GM21360 (cell line): ENCODE results near the gene TMEM256.
"Not testable (repeated sequence)": the region's sequence is repeated elsewhere in the genome, so short reads cannot be mapped to it uniquely, and the experiment has no call there.

ENCODE experiments used
- ATAC-seq: cut with Tn5 transposase; IDR thresholded peaks from one replicate; pipeline ENCODE4 v1.9.1; 2021; ENCODE audit warnings: mild to moderate bottlenecking, moderate library complexity; ENCODE audit not compliant: unreplicated experiment

The TMEM256 gene

DNA sequence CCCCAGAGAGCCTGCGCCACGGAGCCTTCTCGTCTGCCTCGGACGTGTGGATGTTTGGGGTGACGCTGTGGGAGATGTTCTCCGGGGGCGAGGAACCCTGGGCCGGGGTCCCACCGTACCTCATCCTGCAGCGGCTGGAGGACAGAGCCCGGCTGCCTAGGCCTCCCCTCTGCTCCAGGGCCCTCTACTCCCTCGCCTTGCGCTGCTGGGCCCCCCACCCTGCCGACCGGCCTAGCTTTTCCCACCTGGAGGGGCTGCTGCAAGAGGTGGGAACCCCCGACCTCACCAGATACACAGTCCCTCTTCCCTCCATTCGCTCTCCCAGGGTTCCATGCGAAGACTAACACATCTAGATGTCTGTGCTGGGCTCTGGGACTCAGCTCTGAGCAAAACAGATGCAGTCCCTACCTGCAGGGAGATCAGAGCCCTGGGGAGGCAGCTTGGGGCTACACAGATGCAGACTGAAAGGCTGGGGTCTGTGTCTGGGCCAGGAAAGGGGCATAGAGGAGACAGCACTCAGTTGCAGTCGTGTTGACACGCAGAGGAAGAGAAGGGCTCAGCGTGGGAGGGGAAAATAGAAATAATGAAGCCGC lies 19.3 kb downstream of the TMEM256 start:
- ATAC-seq, result no peak

DNA sequence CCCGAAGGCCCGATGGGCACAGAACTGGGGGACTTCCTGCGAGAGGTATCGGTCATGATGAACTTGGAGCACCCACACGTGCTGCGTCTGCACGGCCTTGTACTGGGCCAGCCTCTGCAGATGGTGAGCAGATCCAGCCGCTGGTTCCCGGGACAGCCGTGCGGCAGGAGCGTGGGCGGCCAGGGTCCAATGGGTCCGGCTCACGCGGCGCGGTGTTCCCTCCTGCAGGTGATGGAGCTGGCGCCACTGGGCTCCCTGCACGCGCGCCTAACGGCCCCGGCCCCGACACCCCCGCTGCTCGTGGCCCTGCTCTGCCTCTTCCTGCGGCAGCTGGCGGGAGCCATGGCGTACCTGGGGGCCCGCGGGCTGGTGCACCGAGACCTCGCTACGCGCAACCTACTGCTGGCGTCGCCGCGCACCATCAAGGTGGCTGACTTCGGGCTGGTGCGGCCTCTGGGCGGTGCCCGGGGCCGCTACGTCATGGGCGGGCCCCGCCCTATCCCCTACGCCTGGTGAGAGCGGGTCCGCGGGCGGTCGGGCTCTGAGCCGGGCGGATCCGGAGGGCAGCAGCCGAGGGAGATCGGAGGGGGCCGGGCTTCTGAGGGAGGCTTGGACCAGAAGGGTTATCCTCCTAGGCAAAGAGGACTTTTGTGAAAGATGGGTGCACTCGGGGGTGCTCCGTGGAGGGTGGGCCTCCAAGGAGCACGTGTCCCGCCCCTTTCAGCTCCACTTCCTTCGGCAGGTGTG lies 20.0 kb downstream of the TMEM256 start:
- ATAC-seq, result peak; percentile 48

DNA sequence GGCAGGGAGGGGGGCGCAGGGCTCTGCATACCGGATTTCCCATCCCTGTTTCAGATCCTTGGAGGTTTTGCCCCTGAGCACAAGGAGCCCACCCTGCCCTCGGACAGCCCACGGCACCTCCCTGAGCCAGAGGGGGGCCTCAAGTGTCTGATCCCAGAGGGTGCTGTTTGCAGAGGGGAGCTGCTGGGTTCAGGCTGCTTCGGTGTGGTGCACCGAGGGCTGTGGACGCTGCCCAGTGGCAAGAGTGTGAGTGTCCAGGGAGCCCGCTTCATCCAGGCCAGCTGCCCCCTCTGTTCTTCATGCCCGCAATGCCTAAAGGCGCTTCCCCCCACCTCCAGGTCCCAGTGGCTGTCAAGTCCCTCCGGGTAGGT lies 20.5 kb downstream of the TMEM256 start:
- no peak for ATAC-seq

DNA sequence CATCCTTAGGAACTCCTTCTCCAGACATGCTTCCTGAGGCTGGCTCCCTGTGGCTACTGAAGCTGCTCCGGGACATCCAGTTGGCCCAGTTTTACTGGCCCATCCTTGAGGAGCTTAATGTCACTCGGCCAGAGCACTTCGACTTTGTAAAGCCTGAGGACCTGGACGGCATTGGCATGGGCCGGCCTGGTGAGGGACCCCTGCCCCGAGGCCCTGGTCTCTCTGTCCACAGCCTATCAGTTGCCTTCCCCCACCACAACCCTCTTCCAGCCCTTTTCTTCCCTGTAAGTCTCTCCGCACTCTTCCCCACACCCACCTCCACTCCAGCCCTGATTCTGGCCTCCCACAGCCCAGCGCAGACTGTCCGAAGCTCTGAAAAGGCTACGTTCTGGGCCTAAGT lies 21.0 kb downstream of the TMEM256 start:
- ATAC-seq, result no peak

GRCh38 chr17:7380855-7381683 lies 22.8 kb downstream of the TMEM256 start, which contains the start of gene TNK1:
TSS of gene TNK1 (plus strand) at chr17:7381089. CDS start at chr17:7382927, 1,838 bp downstream.
- no peak for ATAC-seq

- no peak for ATAC-seq
These were observed 23.6 kb downstream of the TMEM256 start for GRCh38 chr17:7380321-7380720.

GRCh38 chr17:7379134-7379533 lies 24.8 kb downstream of the TMEM256 start:
- no peak for ATAC-seq

DNA sequence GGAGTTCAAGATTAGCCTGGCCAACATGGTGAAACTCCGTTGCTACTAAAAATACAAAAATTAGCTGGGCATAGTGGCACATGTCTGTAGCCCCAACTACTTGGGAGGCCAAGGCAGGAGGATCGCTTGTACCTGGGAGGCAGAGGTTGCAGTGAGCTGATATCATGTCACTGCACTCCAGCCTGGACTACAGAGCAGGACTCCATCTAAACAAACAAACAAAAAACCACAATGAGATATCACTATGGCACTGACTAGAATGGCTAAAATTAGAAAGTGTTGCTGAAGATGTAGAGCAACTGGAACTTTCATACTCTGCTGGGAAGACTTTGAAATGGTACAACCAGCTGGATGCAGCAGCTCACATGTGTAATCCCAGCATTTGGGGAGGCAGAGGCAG lies 29.5 kb downstream of the TMEM256 start:
- ATAC-seq, result no peak

- ATAC-seq, result no peak
These were observed 33.0 kb downstream of the TMEM256 start for GRCh38 chr17:7370853-7371252.

- no peak for ATAC-seq
These were observed 34.1 kb downstream of the TMEM256 start for GRCh38 chr17:7369825-7370224.

DNA sequence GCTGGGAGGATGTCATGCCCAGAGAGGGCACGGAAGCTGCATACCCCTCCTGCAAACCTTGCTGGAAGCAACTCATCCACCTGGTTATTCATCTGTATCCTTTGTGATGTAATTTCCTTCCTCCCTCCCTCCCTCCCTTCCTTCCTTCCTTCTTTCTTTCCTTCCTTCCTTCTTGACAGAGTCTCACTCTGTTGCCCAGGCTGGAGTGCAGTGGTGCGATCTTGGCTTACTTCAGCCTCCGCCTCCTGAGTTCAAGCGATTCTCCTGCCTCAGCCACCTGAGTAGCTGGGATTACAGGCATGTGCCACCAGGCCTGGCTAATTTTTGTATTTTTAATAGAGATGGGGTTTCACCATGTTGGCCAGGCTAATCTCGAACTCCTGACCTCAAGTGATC lies 35.3 kb downstream of the TMEM256 start:
- ATAC-seq, result not testable (repeated sequence)

DNA sequence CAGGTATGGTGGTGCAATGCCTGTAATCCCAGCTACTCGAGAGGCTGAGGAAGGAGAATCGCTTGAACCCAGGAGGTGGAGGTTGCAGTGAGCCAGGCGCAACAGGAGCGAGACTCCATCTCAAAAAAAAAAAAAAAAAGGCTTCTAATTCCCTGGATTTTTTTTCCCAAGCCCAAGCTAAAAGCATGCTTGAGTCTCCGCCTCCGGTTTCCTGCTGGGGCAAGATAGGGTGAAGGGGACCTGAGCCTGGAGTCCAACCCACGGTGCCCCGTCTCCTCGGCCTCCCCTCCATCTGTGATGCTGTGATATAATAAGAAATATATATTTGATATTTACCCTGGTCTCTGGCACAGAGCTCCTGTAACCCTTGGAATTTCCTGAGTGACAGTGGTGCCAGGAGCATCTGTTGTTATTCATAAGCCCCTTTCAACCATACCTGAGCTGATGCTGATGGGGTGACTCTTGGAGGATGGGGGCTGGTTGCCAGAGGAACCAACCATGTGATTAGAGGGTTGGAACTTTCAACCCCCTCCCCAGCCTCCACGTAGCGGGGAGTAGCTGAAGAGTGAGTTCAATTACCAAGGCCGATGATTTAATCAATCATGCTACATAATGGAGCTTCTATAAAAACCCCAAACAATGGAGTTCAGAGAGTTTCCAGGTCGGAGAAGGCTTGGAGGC lies 35.8 kb downstream of the TMEM256 start:
- ATAC-seq, result no peak

DNA sequence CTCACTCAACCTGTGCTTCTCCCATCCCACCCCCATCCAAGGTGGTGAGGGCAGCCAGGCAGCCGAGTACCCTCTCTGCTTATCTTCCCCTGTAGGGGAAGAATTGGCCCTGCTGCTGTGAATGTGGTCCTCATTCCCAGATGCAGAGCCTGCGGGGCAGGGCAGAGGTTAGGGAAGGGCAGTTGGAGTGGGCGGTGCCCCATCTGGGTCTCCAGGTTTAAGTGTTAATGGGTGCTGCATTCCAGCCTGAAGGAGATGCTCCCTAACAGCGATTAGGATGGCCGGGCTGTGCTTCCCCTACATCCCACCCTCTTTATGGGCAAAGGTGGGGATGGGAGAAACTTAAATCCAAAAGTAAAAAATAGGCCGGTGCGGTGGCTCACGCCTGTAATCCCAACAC lies 36.8 kb downstream of the TMEM256 start:
- no peak for ATAC-seq

DNA sequence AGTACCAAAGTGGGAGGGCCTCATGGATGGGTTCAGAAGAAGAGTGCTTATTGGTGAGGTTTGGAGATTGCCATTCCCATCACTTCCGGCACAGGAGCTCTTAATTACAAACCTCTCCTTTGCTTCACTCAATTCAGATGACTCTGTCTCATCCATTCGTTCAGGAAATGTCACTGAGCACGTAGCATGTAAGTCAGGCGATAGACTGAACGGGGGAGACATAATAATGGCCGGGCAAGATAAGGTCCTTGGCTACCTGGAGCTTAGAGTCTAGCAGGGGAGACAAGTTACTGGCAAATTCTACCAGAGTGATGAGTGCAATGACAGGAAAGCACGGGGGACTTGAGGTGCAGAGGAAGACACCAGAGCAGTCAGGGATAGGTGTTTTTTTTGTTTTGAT lies 37.9 kb downstream of the TMEM256 start:
- ATAC-seq, result not testable (repeated sequence)

DNA sequence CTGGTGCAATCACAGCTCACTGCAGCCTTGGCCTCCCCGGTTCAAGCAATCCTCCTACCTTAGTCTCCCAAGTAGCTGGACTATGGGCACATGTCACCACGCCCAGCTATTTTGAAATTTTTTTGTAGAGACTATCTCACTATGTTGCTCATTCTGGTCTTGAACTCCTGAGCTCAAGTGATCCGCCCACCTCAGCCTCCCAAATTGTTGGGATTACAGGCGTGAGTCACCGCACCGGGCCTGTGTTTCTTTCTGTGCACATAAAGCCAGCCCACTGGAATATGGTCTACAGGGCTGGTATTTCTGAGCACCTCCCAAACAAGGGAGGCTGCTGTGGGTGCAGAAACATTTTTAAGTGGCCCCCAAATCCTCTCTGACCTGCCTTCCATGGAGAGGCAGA lies 40.6 kb downstream of the TMEM256 start:
- no peak for ATAC-seq

GRCh38 chr17:7361906-7362305 lies 42.0 kb downstream of the TMEM256 start:
- ATAC-seq, result no peak

- no peak for ATAC-seq
These were observed 46.5 kb downstream of the TMEM256 start for GRCh38 chr17:7357381-7357780.

DNA sequence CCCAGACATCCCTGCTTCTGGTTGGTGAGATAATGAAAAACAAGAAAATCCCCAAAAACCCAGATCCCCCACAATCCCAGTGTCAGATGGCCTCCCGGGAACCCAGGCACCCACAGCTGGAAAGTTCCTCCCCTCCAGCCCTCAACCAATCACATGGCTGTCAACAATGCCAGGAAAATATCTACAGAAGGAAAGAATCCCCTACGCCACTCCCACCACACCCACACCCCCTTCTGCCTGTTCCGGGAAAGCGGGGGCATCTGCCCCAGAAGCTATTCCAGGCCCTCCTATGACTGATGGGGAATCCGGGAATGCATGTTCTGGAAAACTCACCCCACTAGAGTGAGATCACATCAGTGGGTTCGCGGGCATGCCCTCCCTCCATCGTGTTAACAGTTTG lies 47.1 kb downstream of the TMEM256 start:
- ATAC-seq, result no peak

- no peak for ATAC-seq
These were observed 47.8 kb downstream of the TMEM256 start for GRCh38 chr17:7356072-7356549.

- no peak for ATAC-seq
These were observed 48.3 kb downstream of the TMEM256 start for GRCh38 chr17:7355573-7355972.

GRCh38 chr17:7355053-7355452 lies 48.8 kb downstream of the TMEM256 start, which contains the start of gene TMEM95:
TSS of gene TMEM95 (plus strand) at chr17:7355156. CDS start at chr17:7355205, 49 bp downstream.
- ATAC-seq, result no peak
